H1 (cell line): ENCODE results near the gene CCDC51. TPM values are rescaled to one million over a fixed set of nuclear protein-coding genes. Genes with fewer than 3 reads are reported as not detected.
A peak's percentile ranks its signal among the peaks of the same experiment; 100 is the strongest.

ENCODE experiments used
- CTCF ChIA-PET: fragments of 300-600 bp; sonication (Branson Sonifier 250); formaldehyde crosslinking; loops from one replicate; lab custom pipeline; 2021; ENCODE audit not compliant: partially characterized antibody; lab: Charles Lee
- POLR2A ChIA-PET: fragments of 300-600 bp; sonication (Branson Sonifier 250); formaldehyde crosslinking; loops from one replicate; lab custom pipeline; 2021; ENCODE audit warnings: inconsistent platforms; ENCODE audit not compliant: partially characterized antibody; lab: Charles Lee
- DNase-seq, 2 experiments: peaks; one replicate each; pipeline versions ENCODE4 v3.0.0 to v3.0.0-alpha.2; 2010 to 2022; ENCODE audit warnings: low spot score in 2 of 2, low read depth in 1 of 2, mixed read lengths in 1 of 2
- FAIRE-seq: peaks from 2 replicates; lab custom pipeline; 2011; peaks lifted over from hg19 to GRCh38; lab: Jason Lieb, UNC
- H2AFZ ChIP-seq: 2 replicates; pipeline ENCODE4 v1.8.1; 2012; ENCODE audit warnings: low read length, inconsistent platforms
- H2AK5ac ChIP-seq: 2 replicates; pipeline ENCODE4 v1.6.1; 2013; ENCODE audit warnings: low read depth, low read length
- H2BK120ac ChIP-seq: replicated peaks from 2 replicates; pipeline ENCODE3; 2013; ENCODE audit warnings: low read depth, low read length, inconsistent platforms
- H2BK12ac ChIP-seq: 2 replicates; pipeline ENCODE4 v1.6.1; 2013; ENCODE audit warnings: low read depth, low read length
- H2BK15ac ChIP-seq: 2 replicates; pipeline ENCODE4 v1.6.1; 2013; ENCODE audit warnings: low read length
- H2BK20ac ChIP-seq: 2 replicates; pipeline ENCODE4 v1.6.1; 2013; ENCODE audit warnings: low read length
- H2BK5ac ChIP-seq: 2 replicates; pipeline ENCODE4 v1.6.1; 2013; ENCODE audit warnings: low read depth, low read length
- H3K14ac ChIP-seq: 2 replicates; pipeline ENCODE4 v1.6.1; 2013; ENCODE audit warnings: inconsistent platforms; ENCODE audit not compliant: insufficient read length
- H3K18ac ChIP-seq: 2 replicates; pipeline ENCODE4 v1.6.1; 2013; ENCODE audit warnings: low read length; ENCODE audit errors: extremely low read depth
- H3K23ac ChIP-seq: 2 replicates; pipeline ENCODE4 v1.6.1; 2013; ENCODE audit warnings: inconsistent platforms; ENCODE audit not compliant: insufficient read length
- H3K23me2 ChIP-seq: 2 replicates; pipeline ENCODE4 v1.6.1; 2013; ENCODE audit warnings: low read depth, low read length
- H3K27ac ChIP-seq: 2 replicates; pipeline ENCODE4 v1.6.1; 2011; ENCODE audit warnings: low read depth, low read length, inconsistent platforms
- H3K27me3 ChIP-seq, 4 experiments: replicated peaks in 1 of 4; 1 replicate in 1 of 4; 2 replicates in 3 of 4; pipeline versions ENCODE4 v1.6.1 to v1.8.1; 2011 to 2013; ENCODE audit warnings: low read length in 3 of 4, mild to moderate bottlenecking in 3 of 4, inconsistent platforms in 2 of 4, mixed read lengths in 2 of 4, moderate library complexity in 1 of 4; ENCODE audit not compliant: control insufficient read depth in 3 of 4, insufficient read depth in 3 of 4; ENCODE audit errors: extremely low read depth in 1 of 4
- H3K36me3 ChIP-seq, 4 experiments: 2 replicates each; pipeline versions ENCODE4 v1.6.1 to v1.8.1; 2011 to 2013; ENCODE audit warnings: mild to moderate bottlenecking in 4 of 4, low read length in 3 of 4, moderate library complexity in 2 of 4, control low read depth in 1 of 4, inconsistent platforms in 1 of 4; ENCODE audit not compliant: insufficient read depth in 4 of 4, control insufficient read depth in 2 of 4
- H3K4ac ChIP-seq: replicated peaks from 2 replicates; pipeline ENCODE3; 2013; ENCODE audit warnings: low read length, low read depth, mixed read lengths, inconsistent platforms; ENCODE audit not compliant: insufficient read length
- H3K4me1 ChIP-seq, 4 experiments: replicated peaks in 1 of 4; 1 replicate in 1 of 4; 2 replicates in 3 of 4; pipeline versions ENCODE4 v1.6.1 to v1.8.1; 2011 to 2013; ENCODE audit warnings: low read length in 3 of 4, inconsistent platforms in 2 of 4, mixed read lengths in 1 of 4; ENCODE audit not compliant: insufficient read depth in 4 of 4, control insufficient read depth in 3 of 4
- H3K4me2 ChIP-seq, 2 experiments: 2 replicates each; pipeline versions ENCODE4 v1.6.1 to v1.8.1; 2011 to 2013; ENCODE audit warnings: low read depth in 2 of 2, low read length in 2 of 2, control low read depth in 1 of 2, inconsistent platforms in 1 of 2, mild to moderate bottlenecking in 1 of 2; ENCODE audit not compliant: insufficient read depth in 1 of 2
- H3K4me3 ChIP-seq, 4 experiments: fragments of 200-600, 300-600 bp in 1 of 4; sonication (generic), shearing (Covaris generic), sonication (Bioruptor Twin) in 1 of 4; 2 replicates each; pipeline versions ENCODE4 v1.5.1 to v1.8.1; 2011 to 2016; ENCODE audit warnings: low read length in 4 of 4, low read depth in 3 of 4, control low read depth in 2 of 4, inconsistent platforms in 2 of 4, mild to moderate bottlenecking in 2 of 4, mixed read lengths in 1 of 4, moderate library complexity in 1 of 4; ENCODE audit not compliant: insufficient read depth in 2 of 4; ENCODE audit errors: extremely low read depth in 1 of 4
- H3K56ac ChIP-seq: replicated peaks from 2 replicates; pipeline ENCODE3; 2013; ENCODE audit warnings: low read depth, mild to moderate bottlenecking, mixed read lengths, low read length, inconsistent platforms; ENCODE audit not compliant: insufficient read length
- H3K79me1 ChIP-seq: 2 replicates; pipeline ENCODE4 v1.6.1; 2013; ENCODE audit warnings: low read depth, low read length, control low read depth
- H3K79me2 ChIP-seq, 2 experiments: 2 replicates each; pipeline versions ENCODE4 v1.6.1 to v1.8.1; 2012 to 2013; ENCODE audit warnings: low read length in 2 of 2, mild to moderate bottlenecking in 2 of 2, inconsistent platforms in 1 of 2; ENCODE audit not compliant: insufficient read depth in 2 of 2, control insufficient read depth in 1 of 2
- H3K9ac ChIP-seq, 4 experiments: replicated peaks in 1 of 4; 1 replicate in 1 of 4; 2 replicates in 3 of 4; pipeline versions ENCODE4 v1.6.1 to v1.8.1; 2011 to 2013; ENCODE audit warnings: low read depth in 3 of 4, low read length in 3 of 4, control low read depth in 2 of 4, mild to moderate bottlenecking in 2 of 4, moderate library complexity in 2 of 4, inconsistent platforms in 1 of 4; ENCODE audit errors: extremely low read depth in 1 of 4
- H3K9me3 ChIP-seq, 2 experiments: 2 replicates each; pipeline versions ENCODE4 v1.6.1 to v1.8.1; 2012 to 2013; ENCODE audit warnings: mild to moderate bottlenecking in 2 of 2, moderate library complexity in 2 of 2, control low read depth in 1 of 2, inconsistent platforms in 1 of 2, low read depth in 1 of 2, low read length in 1 of 2, mixed read lengths in 1 of 2; ENCODE audit not compliant: insufficient read depth in 2 of 2
- H4K20me1 ChIP-seq, 2 experiments: replicated peaks in 1 of 2; 2 replicates each; pipeline versions ENCODE3 to v1.8.1; 2011 to 2013; ENCODE audit warnings: inconsistent platforms in 2 of 2, low read length in 2 of 2, mild to moderate bottlenecking in 1 of 2; ENCODE audit not compliant: insufficient read depth in 2 of 2, control insufficient read depth in 1 of 2
- H4K5ac ChIP-seq: 2 replicates; pipeline ENCODE4 v1.6.1; 2013; ENCODE audit warnings: low read length, low read depth, mixed read lengths, inconsistent platforms; ENCODE audit not compliant: insufficient read length
- H4K8ac ChIP-seq: 2 replicates; pipeline ENCODE4 v1.8.0; 2013; ENCODE audit warnings: mild to moderate bottlenecking, moderate library complexity, low read length, inconsistent platforms; ENCODE audit not compliant: insufficient read depth; ENCODE audit errors: extremely low read depth
- H4K91ac ChIP-seq: replicated peaks from 2 replicates; pipeline ENCODE3; 2013; ENCODE audit warnings: low read length, mixed read lengths, inconsistent platforms; ENCODE audit not compliant: insufficient read length
- ASH2L ChIP-seq: fragments of 200-600, 300-600 bp; sonication (generic); IDR thresholded peaks from one replicate; pipeline ENCODE4 v1.7.1; 2017; ENCODE audit warnings: low read length
- CBX8 ChIP-seq: fragments of 300-800, 300-1000 bp; sonication (generic); IDR thresholded peaks from 2 replicates; pipeline ENCODE4 v1.7.1; 2016; ENCODE audit warnings: low read depth, low read length, borderline replicate concordance
- KDM1A ChIP-seq: fragments of 200-600, 300-600 bp; sonication (generic); IDR thresholded peaks from 2 replicates; pipeline ENCODE4 v1.7.1; 2016; ENCODE audit warnings: mild to moderate bottlenecking, low read length, borderline replicate concordance
- RFX5 ChIP-seq: IDR thresholded peaks from 2 replicates; pipeline ENCODE4 v1.6.1; 2011; ENCODE audit warnings: low read depth, low read length, improper control_type of control experiment, borderline replicate concordance
- RXRA ChIP-seq: IDR thresholded peaks from 2 replicates; pipeline ENCODE4 v1.6.1; 2011; ENCODE audit warnings: low read depth, mild to moderate bottlenecking, low read length, moderate library complexity; ENCODE audit not compliant: insufficient read depth
- USF2 ChIP-seq: IDR thresholded peaks from 2 replicates; pipeline ENCODE4 v1.6.1; 2011; ENCODE audit warnings: low read length, improper control_type of control experiment
- WGBS, 2 experiments: shearing (Covaris generic) in 1 of 2; methylation state at CpG; one replicate each; pipeline versions ENCODE4 v1.1.6 to v1.1.7; 2013 to 2015; ENCODE audit warnings: low lambda C conversion rate in 2 of 2, mixed read lengths in 2 of 2, inconsistent platforms in 1 of 2, low coverage in 1 of 2, missing lambda C conversion rate in 1 of 2; ENCODE audit not compliant: insufficient replicate concordance in 2 of 2, insufficient coverage in 1 of 2, insufficient read length in 1 of 2; ENCODE audit errors: extremely low coverage in 1 of 2, missing lambda C conversion rate in 1 of 2; 5-methylcytosine and 5-hydroxymethylcytosine counted together
- polyA plus RNA-seq, 7 experiments: library from polyadenylated mRNA; depleted of rRNA in 3 of 7; stranded (reverse) in 5 of 7; unstranded in 2 of 7; fragments of >200 nt in 5 of 7; fragments of 200-250 nt in 2 of 7; gene quantifications; 1 replicate in 5 of 7; 2 replicates in 1 of 7; 4 replicates in 1 of 7; pipeline versions ENCODE4 v1.2.1 to v1.2.3, GENCODE V29; 2011 to 2013; ENCODE audit warnings: missing spikeins in 2 of 7, mixed read lengths in 2 of 7
- total RNA-seq: library from RNA; stranded (reverse); fragmentation: NEBNext Ultra II Directional; extraction: Animal tissue kit (Norgen Biotek cat#: 25700); gene quantifications from 2 replicates; pipeline ENCODE4 v1.2.1, GENCODE V29; 2021

CCDC51 gene
- total and polyA plus RNA-seq, 2 of the 8 experiments (the other 6 are each of a cell fraction or from before 2014, with no cell fraction given): 21.3 to 21.4 TPM

DNA sequence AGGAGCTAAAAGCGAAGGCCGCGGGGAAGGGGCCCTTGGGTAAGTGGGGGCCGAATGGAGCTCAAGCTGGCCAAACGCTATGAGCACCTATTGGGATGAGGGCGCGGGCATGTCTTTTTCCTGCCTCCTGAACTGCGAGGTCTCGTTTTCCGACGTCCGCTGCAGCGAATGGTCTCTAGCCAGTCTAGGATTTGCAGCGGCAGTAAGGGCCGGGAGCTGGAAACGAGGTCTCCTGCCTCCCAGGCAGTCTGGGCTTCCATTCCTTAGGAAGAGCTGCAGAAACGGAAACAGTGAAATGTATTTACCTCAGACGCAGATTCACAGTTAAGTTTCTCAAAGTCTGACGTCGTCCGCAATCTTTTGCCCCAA, 655 bp upstream of the CCDC51 start:
- peak overlapping the region; percentile 54; the same call in 1 of the 2 replicates for H2AK5ac ChIP-seq
- FAIRE-seq: no peak
- H3K18ac ChIP-seq: no peak overlapping the region; the same call in 1 of the 2 replicates
- H3K14ac ChIP-seq: no peak overlapping the region
- H2BK120ac ChIP-seq: no peak overlapping the region
- H3K23ac ChIP-seq: no peak overlapping the region
- no peak for DNase-seq
- H3K4me2 ChIP-seq: peak overlapping the region; percentile 77 to 81
- peak overlapping the region; percentile 82 to 89 (median 87) for H3K9ac ChIP-seq
- H2BK15ac ChIP-seq: no peak overlapping the region
- no peak overlapping the region for H4K91ac ChIP-seq
- WGBS, 2 experiments: 2% methylated on average over 21 of the region's 21 CpGs; no CpG with 5 or more reads in 1 of the 2 experiments
- peak overlapping the region; percentile 70 for H3K56ac ChIP-seq
- no peaks in the 10 kb centered on the region for H3K9me3 ChIP-seq
- H3K4me1 ChIP-seq: peaks cover 0 to 8% (median 3%) of the 10 kb centered on the region in 4 experiments; a peak in 6 of 7 replicates
- H2BK5ac ChIP-seq: peak overlapping the region; percentile 96
- no peak overlapping the region for H4K5ac ChIP-seq
- CTCF ChIA-PET: interaction anchor here (0.8 to 2.5 kb wide), 9 partner anchors 11 to 548 kb away, joined by 3 to 16 read pairs (median 5); partner anchors contain the start of gene PFKFB4
- no peak overlapping the region for H2BK20ac ChIP-seq
- peaks cover 0 to 4% of the 10 kb centered on the region in 2 experiments for H4K20me1 ChIP-seq
- peaks cover 8% of the 10 kb centered on the region for H3K79me1 ChIP-seq
- peaks cover 3 to 27% (median 13%) of the 10 kb centered on the region in 4 experiments; a peak in 5 of 8 replicates for H3K36me3 ChIP-seq
- no peak overlapping the region for H2BK12ac ChIP-seq
- peaks cover 5 to 34% of the 10 kb centered on the region in 2 experiments; a peak in 3 of 4 replicates for H3K79me2 ChIP-seq
- no peaks in the 10 kb centered on the region for H3K27me3 ChIP-seq
- H3K4ac ChIP-seq: no peak overlapping the region
- peaks cover 3% of the 10 kb centered on the region; the same call in 1 of the 2 replicates for H3K23me2 ChIP-seq
- peak overlapping the region; percentile 80; the same call in 1 of the 2 replicates for H3K27ac ChIP-seq
- peak overlapping the region; percentile 79; the same call in 1 of the 2 replicates for H4K8ac ChIP-seq
- POLR2A ChIA-PET: interaction anchor here (0.8 to 10.3 kb wide), 20 partner anchors 10 to 223 kb away, joined by 3 to 233 read pairs (median 6); partner anchors contain the start of genes PFKFB4, PLXNB1, SHISA5 and ZNF589
- H2AFZ ChIP-seq: no peak overlapping the region
- TF ChIP-seq KDM1A (no peak), RFX5 (no peak), USF2 (no peak), CBX8 (no peak), RXRA (no peak), ASH2L (no peak)
- peak overlapping the region; percentile 80 to 99 (median 94) for H3K4me3 ChIP-seq
